GM12872 (cell line): ENCODE results near the gene MAP3K13.

Experiments used
- CTCF ChIP-seq: IDR thresholded peaks from 3 replicates; pipeline ENCODE4 v1.5.1; 2011; ENCODE audit warnings: low read depth, mild to moderate bottlenecking, low read length, moderate library complexity; ENCODE audit not compliant: insufficient read depth

MAP3K13 gene

GRCh38 chr3:185322101-185322719 lies 40.7 kb upstream of the MAP3K13 start:
- no peak for TF ChIP-seq CTCF

GRCh38 chr3:185325946-185326791 lies 36.8 kb upstream of the MAP3K13 start:
- no peak for TF ChIP-seq CTCF

GRCh38 chr3:185327062-185327461 lies 35.9 kb upstream of the MAP3K13 start:
- no peak for TF ChIP-seq CTCF

GRCh38 chr3:185328324-185329004 lies 34.5 kb upstream of the MAP3K13 start:
- no peak for TF ChIP-seq CTCF

GRCh38 chr3:185330238-185330637 lies 32.7 kb upstream of the MAP3K13 start:
- no peak for TF ChIP-seq CTCF

- no peak for TF ChIP-seq CTCF
These were observed 32.3 kb upstream of the MAP3K13 start for GRCh38 chr3:185330644-185331043.

- no peak for TF ChIP-seq CTCF
These were observed 30.8 kb upstream of the MAP3K13 start for GRCh38 chr3:185332026-185332735.
